Bronchial epithelial cell (primary cell): Measurements from ENCODE around the gene PLEKHA5. TPM values are rescaled to one million over a fixed set of nuclear protein-coding genes. Genes with fewer than 3 reads are reported as not detected.
"Not testable (repeated sequence)": the region's sequence is repeated elsewhere in the genome, so short reads cannot be mapped to it uniquely, and the experiment has no call there.

ENCODE experiments used
- DNase-seq: peaks from one replicate; pipeline ENCODE4 v3.0.0-alpha.2; 2010; ENCODE audit warnings: low read depth
- FAIRE-seq: peaks from 2 replicates; lab custom pipeline; 2011; peaks lifted over from hg19 to GRCh38; lab: Jason Lieb, UNC
- H3K27me3 ChIP-seq: 2 replicates; pipeline ENCODE4 v1.5.1; 2011; ENCODE audit warnings: low read length; ENCODE audit not compliant: control insufficient read depth, insufficient read depth
- H3K36me3 ChIP-seq: 2 replicates; pipeline ENCODE4 v1.5.1; 2011; ENCODE audit warnings: low read length; ENCODE audit not compliant: control insufficient read depth, insufficient read depth
- H3K4me3 ChIP-seq: 2 replicates; pipeline ENCODE4 v1.5.1; 2011; ENCODE audit warnings: mild to moderate bottlenecking, low read depth, low read length, control low read depth
- CTCF ChIP-seq: IDR thresholded peaks from 2 replicates; pipeline ENCODE4 v1.5.1; 2011; ENCODE audit warnings: mild to moderate bottlenecking, moderate library complexity, low read length, control low read depth, inconsistent platforms; ENCODE audit not compliant: insufficient read depth, severe bottlenecking
- total RNA-seq: library from RNA; depleted of rRNA; stranded (reverse); fragments of >200 nt; gene quantifications from 2 replicates; pipeline ENCODE4 v1.2.1, GENCODE V29; 2014

The PLEKHA5 gene
- total RNA-seq, 1 donor from 2014 or later, result 24.0 TPM

DNA sequence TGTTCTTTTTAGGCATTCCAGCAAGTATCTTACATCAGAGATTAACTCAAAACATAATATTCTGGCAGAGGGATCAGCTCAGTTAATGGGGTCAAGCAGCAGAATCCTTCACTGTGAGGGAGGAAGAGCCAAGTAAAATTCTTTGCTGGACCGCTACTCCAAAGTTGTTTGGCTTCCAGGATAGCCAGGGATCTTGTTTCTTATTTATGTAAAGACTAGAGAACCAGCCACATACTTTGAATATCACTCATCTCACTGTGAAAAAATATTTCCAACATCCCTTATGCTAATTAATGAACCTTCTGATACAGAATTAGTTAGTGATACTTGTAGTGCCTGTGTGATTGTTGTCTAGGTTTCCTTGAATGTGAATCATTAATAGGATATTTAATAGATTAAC is 94.2 kb downstream of the PLEKHA5 start:
- Histone ChIP-seq H3K36me3 (no peaks in the 10 kb centered on the region), H3K4me3 (no peak overlapping the region), H3K27me3 (no peaks in the 10 kb centered on the region)
- DNase-seq, result no peak
- TF ChIP-seq CTCF, result no peak
- no peak for FAIRE-seq

DNA sequence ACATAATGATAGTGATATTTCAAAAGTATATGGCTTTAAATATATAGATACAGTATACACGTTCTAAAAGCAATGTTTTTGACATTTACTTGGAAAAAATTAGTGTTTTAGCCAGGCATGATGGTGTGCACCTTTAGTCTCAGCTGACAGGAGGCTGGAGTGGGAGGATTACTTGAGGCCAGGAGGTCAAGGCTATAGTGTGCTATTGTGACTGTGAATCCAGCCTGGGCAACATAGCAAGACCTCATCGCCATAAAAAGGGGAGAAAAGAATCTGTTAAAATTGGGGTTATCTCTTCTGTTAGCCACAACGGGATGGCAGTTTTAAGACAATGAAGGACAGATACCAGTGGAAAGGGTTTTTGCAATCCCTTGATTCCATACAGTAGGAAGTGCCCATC is 95.2 kb downstream of the PLEKHA5 start:
- FAIRE-seq, result no peak
- no peak for TF ChIP-seq CTCF
- DNase-seq, result no peak
- no peak overlapping the region for H3K4me3 ChIP-seq
- no peaks in the 10 kb centered on the region for H3K27me3 ChIP-seq
- no peaks in the 10 kb centered on the region for H3K36me3 ChIP-seq

DNA sequence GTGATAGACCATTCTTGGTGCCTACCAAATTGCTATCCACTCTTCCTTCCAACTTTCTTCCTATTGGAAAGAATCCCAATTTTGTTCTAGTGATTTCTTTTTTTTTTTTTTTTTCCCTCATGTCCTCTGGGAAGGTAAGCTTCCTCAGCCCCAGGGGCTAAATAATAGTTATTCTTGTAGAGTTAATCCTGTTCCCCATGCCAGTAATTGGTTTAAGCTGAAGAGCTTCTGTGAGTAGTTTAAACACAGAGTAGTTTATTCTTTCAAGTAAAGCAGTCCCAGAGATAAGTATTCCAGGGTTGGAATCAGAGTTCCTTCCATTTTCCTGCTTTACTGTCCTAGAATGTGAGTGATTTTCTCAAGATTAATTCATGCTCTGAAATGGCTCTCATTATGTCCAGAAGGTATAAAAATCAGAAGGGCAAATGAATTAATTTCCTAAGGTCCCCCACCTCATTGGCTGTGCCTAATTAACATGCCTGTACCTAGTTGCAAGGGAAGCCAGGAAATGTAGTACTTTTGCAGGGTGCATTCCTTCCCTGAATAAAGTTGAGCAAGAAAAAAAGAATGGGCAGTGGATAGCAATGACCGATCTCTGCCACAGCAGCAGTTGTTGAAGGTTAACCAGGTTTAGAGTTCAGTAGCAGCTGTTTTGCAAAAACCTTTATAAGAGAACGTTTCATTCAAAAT is 97.8 kb downstream of the PLEKHA5 start:
- H3K36me3 ChIP-seq, result no peaks in the 10 kb centered on the region
- TF ChIP-seq CTCF, result no peak
- DNase-seq (no peak), FAIRE-seq (no peak)
- H3K27me3 ChIP-seq, result no peaks in the 10 kb centered on the region
- H3K4me3 ChIP-seq, result no peak overlapping the region

GRCh38 chr12:19227880-19228210 is 98.3 kb downstream of the PLEKHA5 start:
- no peaks in the 10 kb centered on the region for H3K27me3 ChIP-seq
- no peaks in the 10 kb centered on the region for H3K36me3 ChIP-seq
- DNase-seq (no peak), FAIRE-seq (no peak)
- H3K4me3 ChIP-seq, result no peak overlapping the region
- TF ChIP-seq CTCF, result no peak

GRCh38 chr12:19229021-19229420 is 99.5 kb downstream of the PLEKHA5 start:
- H3K4me3 ChIP-seq, H3K36me3 ChIP-seq, DNase-seq, H3K27me3 ChIP-seq, FAIRE-seq: not testable (repeated sequence)

DNA sequence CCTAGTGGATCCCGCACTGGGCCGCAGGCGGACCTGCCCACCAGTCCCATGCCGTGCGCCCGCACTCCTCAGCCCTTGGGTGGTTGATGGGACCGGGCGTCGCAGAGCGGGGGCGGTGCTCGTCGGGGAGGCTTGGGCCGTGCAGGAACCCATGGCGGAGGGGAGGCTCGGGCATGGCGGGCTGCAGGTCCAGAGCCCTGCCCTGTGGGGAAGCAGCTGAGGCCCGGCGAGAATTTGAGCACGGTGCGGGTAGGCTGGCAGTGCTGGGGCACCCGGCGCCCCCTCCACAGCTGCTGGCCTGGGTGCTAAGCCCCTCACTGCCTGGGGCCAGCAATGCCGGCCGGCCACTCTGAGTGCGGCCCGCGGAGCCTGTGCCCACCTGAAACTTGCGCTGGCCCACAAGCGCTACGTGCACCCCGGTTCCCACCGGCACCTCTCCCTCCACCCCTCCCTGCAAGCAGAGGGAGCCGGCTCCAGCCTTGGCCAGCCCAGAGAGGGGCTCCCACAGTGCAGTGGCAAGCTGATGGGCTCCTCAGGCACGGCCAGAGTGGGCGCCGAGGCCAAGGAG is 100.8 kb downstream of the PLEKHA5 start:
- Histone ChIP-seq H3K4me3 (no peak overlapping the region), H3K27me3 (no peaks in the 10 kb centered on the region), H3K36me3 (no peaks in the 10 kb centered on the region)
- TF ChIP-seq CTCF, result no peak
- no peak for FAIRE-seq
- no peak for DNase-seq
